Thyroid gland (tissue), 4 donors: ENCODE data around the gene GATA5.

Experiments
- POLR2A ChIP-seq, 2 donors: fragments of 450-650 bp; IDR thresholded peaks; one replicate each; pipeline ENCODE4 v1.6.1; 2017; ENCODE audit warnings: antibody characterized with exemption in 2 of 2, mild to moderate bottlenecking in 2 of 2, moderate library complexity in 1 of 2
- TF ChIP-seq, protein P1 (sequence below), 6 experiments: fragments of 200-600 bp in 3 of 6; fragments of 450-650 bp in 3 of 6; sonication (generic) in 3 of 6; IDR thresholded peaks; one replicate each; pipeline ENCODE4 v1.5.1; 2016 to 2019; ENCODE audit warnings: antibody characterized with exemption in 6 of 6, mild to moderate bottlenecking in 2 of 6, inconsistent platforms in 1 of 6, moderate library complexity in 1 of 6

DNA sequence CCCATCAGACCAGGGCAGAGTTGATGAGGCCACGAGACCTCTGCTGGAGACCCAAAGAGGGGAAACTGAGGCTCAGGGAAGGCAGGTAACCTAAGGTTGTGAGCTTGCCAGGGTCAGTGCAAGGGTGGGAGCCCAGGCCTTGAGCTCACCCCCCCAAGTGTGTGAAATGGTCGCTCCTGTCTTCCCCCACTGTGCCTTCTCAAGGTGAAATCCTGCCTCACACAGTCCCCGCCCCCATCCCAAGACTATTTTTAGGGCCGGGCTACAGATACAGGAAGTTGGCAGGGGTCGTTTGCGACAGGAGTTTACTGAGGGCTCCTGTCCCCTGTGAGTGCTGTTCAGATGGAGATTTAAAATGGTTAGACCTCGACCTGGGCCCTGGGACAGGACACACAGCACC is 18.7 kb upstream of the GATA5 start:
- TF ChIP-seq, protein P1, sequence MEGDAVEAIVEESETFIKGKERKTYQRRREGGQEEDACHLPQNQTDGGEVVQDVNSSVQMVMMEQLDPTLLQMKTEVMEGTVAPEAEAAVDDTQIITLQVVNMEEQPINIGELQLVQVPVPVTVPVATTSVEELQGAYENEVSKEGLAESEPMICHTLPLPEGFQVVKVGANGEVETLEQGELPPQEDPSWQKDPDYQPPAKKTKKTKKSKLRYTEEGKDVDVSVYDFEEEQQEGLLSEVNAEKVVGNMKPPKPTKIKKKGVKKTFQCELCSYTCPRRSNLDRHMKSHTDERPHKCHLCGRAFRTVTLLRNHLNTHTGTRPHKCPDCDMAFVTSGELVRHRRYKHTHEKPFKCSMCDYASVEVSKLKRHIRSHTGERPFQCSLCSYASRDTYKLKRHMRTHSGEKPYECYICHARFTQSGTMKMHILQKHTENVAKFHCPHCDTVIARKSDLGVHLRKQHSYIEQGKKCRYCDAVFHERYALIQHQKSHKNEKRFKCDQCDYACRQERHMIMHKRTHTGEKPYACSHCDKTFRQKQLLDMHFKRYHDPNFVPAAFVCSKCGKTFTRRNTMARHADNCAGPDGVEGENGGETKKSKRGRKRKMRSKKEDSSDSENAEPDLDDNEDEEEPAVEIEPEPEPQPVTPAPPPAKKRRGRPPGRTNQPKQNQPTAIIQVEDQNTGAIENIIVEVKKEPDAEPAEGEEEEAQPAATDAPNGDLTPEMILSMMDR (IDR thresholded peaks at IDR 0.05) = no peak
- no peak for TF ChIP-seq POLR2A (IDR thresholded peaks at IDR 0.05)
